Measurements from ENCODE around the gene ARMC6.

The ARMC6 gene

GRCh38 chr19:19056636-19057275, 23.4 kb downstream of the ARMC6 start:
- DNase-seq = no peak

GRCh38 chr19:19057317-19057716, 23.9 kb downstream of the ARMC6 start:
- no peak for DNase-seq

- no peak for DNase-seq
Measured at GRCh38 chr19:19057720-19058119, 24.3 kb downstream of the ARMC6 start.

- no peak for DNase-seq
Measured at GRCh38 chr19:19059018-19059836, 25.8 kb downstream of the ARMC6 start.

- DNase-seq = no peak
Measured at GRCh38 chr19:19059837-19060611, 26.6 kb downstream of the ARMC6 start.

GRCh38 chr19:19061506-19061905, 28.1 kb downstream of the ARMC6 start:
- DNase-seq = no peak

- no peak for DNase-seq
Measured at GRCh38 chr19:19062454-19063182, 29.2 kb downstream of the ARMC6 start.

GRCh38 chr19:19063183-19064097, 30.0 kb downstream of the ARMC6 start, which contains the start of gene SLC25A42:
Gene SLC25A42 (plus strand): TSS chr19:19063994. CDS start chr19:19096125, 32,131 bp downstream.
- DNase-seq = peak; percentile 99

- peak; percentile 61 for DNase-seq
Measured at GRCh38 chr19:19064098-19064722, 30.8 kb downstream of the ARMC6 start.

GRCh38 chr19:19064811-19065745, 31.7 kb downstream of the ARMC6 start:
- DNase-seq = no peak

GRCh38 chr19:19067276-19068072, 34.1 kb downstream of the ARMC6 start:
- peak; percentile 41 for DNase-seq

- DNase-seq = no peak
Measured at GRCh38 chr19:19068659-19069654, 35.6 kb downstream of the ARMC6 start.

GRCh38 chr19:19071897-19072296, 38.5 kb downstream of the ARMC6 start:
- DNase-seq = no peak

GRCh38 chr19:19074196-19074882, 40.9 kb downstream of the ARMC6 start:
- DNase-seq = no peak

GRCh38 chr19:19075126-19075525, 41.7 kb downstream of the ARMC6 start:
- DNase-seq = no peak

- DNase-seq = no peak
Measured at GRCh38 chr19:19076476-19076875, 43.1 kb downstream of the ARMC6 start.

- no peak for DNase-seq
Measured at GRCh38 chr19:19077103-19077502, 43.7 kb downstream of the ARMC6 start.
